HCT116 (cell line): Measurements from ENCODE around the gene STK39. TPM values are rescaled to one million over a fixed set of nuclear protein-coding genes. Genes with fewer than 3 reads are reported as not detected.

Source experiments
- ATAC-seq: fragments of 200-7000 bp; cut with Tn5 transposase; 2 replicates; pipeline ENCODE4 v1.9.1; 2020; ENCODE audit warnings: mild to moderate bottlenecking, moderate library complexity
- BruUV-seq: library from RNA; stranded (reverse); fragments of 400-500 nt; replicated peaks from 2 replicates; lab custom pipeline; 2021; lab: Mats Ljungman, UMichigan
- CTCF ChIA-PET: fragments of 300-600 bp; sonication (Branson Sonifier 250); formaldehyde crosslinking; loops from one replicate; lab custom pipeline; 2021; ENCODE audit warnings: antibody characterized with exemption; lab: Charles Lee
- POLR2A ChIA-PET: fragments of 300-600, 350-600 bp; sonication (Branson Sonifier 250); formaldehyde crosslinking; loops from one replicate; lab custom pipeline; 2021; ENCODE audit warnings: antibody characterized with exemption; lab: Charles Lee
- RAD21 ChIA-PET, 2 experiments: fragments of 300-600 bp; sonication (Branson Sonifier 250); formaldehyde crosslinking; loops; one replicate each; lab custom pipeline; 2023; ENCODE audit warnings: low total read pairs in 2 of 2; ENCODE audit not compliant: uncharacterized antibody in 2 of 2, unreplicated experiment in 2 of 2, low non-redundant PET in 1 of 2; lab: Charles Lee
- DNase-seq: peaks from one replicate; pipeline ENCODE4 v3.0.0-alpha.2; 2010; ENCODE audit warnings: low read depth, low spot score
- H2AFZ ChIP-seq: fragments of 200-600 bp; shearing (Covaris generic), sonication (generic); 2 replicates; pipeline ENCODE4 v1.6.1; 2017; ENCODE audit warnings: low read depth, mixed run types, mixed read lengths, antibody characterized with exemption, low read length; ENCODE audit not compliant: poor library complexity, severe bottlenecking
- H3K27ac ChIP-seq: 2 replicates; pipeline ENCODE4 v1.5.1; 2012; ENCODE audit warnings: low read depth, low read length
- H3K27me3 ChIP-seq: fragments of 200-600 bp; sonication (generic); 2 replicates; pipeline ENCODE4 v1.6.1; 2016; ENCODE audit warnings: mixed run types, low read length, mixed read lengths; ENCODE audit not compliant: insufficient read depth
- H3K36me3 ChIP-seq, 2 experiments: fragments of 200-500 bp in 1 of 2; fragments of 200-600 bp in 1 of 2; sonication (Bioruptor generic) in 1 of 2; sonication (generic) in 1 of 2; 2 replicates each; pipeline versions ENCODE4 v1.5.1 to v1.6.1; 2014 to 2016; ENCODE audit warnings: low read length in 2 of 2, inconsistent platforms in 1 of 2, mixed read lengths in 1 of 2, mixed run types in 1 of 2; ENCODE audit not compliant: insufficient read depth in 2 of 2, control insufficient read depth in 1 of 2
- H3K4me1 ChIP-seq, 2 experiments: fragments of 200-600 bp in 1 of 2; sonication (generic) in 1 of 2; 2 replicates each; pipeline versions ENCODE4 v1.5.1 to v1.6.1; 2012 to 2017; ENCODE audit warnings: low read length in 2 of 2, inconsistent platforms in 1 of 2, mild to moderate bottlenecking in 1 of 2, mixed read lengths in 1 of 2, mixed run types in 1 of 2, moderate library complexity in 1 of 2; ENCODE audit not compliant: insufficient read depth in 2 of 2, control insufficient read depth in 1 of 2
- H3K4me2 ChIP-seq: fragments of 200-600 bp; sonication (generic); 2 replicates; pipeline ENCODE4 v1.6.1; 2017; ENCODE audit warnings: mixed run types, low read length, mixed read lengths
- H3K4me3 ChIP-seq, 2 experiments: fragments of 200-600 bp in 1 of 2; sonication (generic) in 1 of 2; replicated peaks in 1 of 2; 2 replicates each; pipeline ENCODE4 v1.5.1; 2011 to 2016; ENCODE audit warnings: low read length in 2 of 2, control low read depth in 1 of 2, low read depth in 1 of 2, mild to moderate bottlenecking in 1 of 2, mixed read lengths in 1 of 2, mixed run types in 1 of 2
- H3K79me2 ChIP-seq: fragments of 200-600 bp; sonication (generic); 2 replicates; pipeline ENCODE4 v1.6.1; 2017; ENCODE audit warnings: mild to moderate bottlenecking, mixed run types, low read length, moderate library complexity, mixed read lengths; ENCODE audit not compliant: insufficient read depth
- H3K9ac ChIP-seq: fragments of 200-600 bp; sonication (generic); 2 replicates; pipeline ENCODE4 v1.6.1; 2016; ENCODE audit warnings: low read length, mixed read lengths
- H3K9me2 ChIP-seq: fragments of 200-600 bp; sonication (generic), shearing (Covaris generic); 2 replicates; pipeline ENCODE4 v1.6.1; 2017; ENCODE audit warnings: mixed run types, mild to moderate bottlenecking, moderate library complexity; ENCODE audit not compliant: insufficient read depth
- H3K9me3 ChIP-seq, 2 experiments: fragments of 200-500 bp in 1 of 2; fragments of 200-600 bp in 1 of 2; sonication (Bioruptor generic) in 1 of 2; sonication (generic) in 1 of 2; 2 replicates each; pipeline ENCODE4 v1.6.1; 2014 to 2017; ENCODE audit warnings: low read length in 2 of 2, mixed read lengths in 2 of 2, inconsistent platforms in 1 of 2, low read depth in 1 of 2, mild to moderate bottlenecking in 1 of 2, mixed run types in 1 of 2, moderate library complexity in 1 of 2; ENCODE audit not compliant: control insufficient read depth in 1 of 2, insufficient read depth in 1 of 2
- H4K20me1 ChIP-seq: fragments of 200-600 bp; sonication (generic), shearing (Covaris generic); 2 replicates; pipeline ENCODE4 v1.6.1; 2017; ENCODE audit warnings: mixed run types, mild to moderate bottlenecking, moderate library complexity; ENCODE audit not compliant: insufficient read depth
- CBX3 ChIP-seq: IDR thresholded peaks from 2 replicates; pipeline ENCODE4 v1.6.1; 2012; ENCODE audit warnings: low read depth
- ELF1 ChIP-seq: IDR thresholded peaks from 2 replicates; pipeline ENCODE4 v1.6.1; 2012; ENCODE audit warnings: low read depth, borderline replicate concordance
- EZH2 ChIP-seq: fragments of 200-600 bp; sonication (generic); IDR thresholded peaks from 2 replicates; pipeline ENCODE4 v1.6.1; 2017; ENCODE audit warnings: antibody characterized with exemption, mixed run types
- POLR2A ChIP-seq: IDR thresholded peaks from 2 replicates; pipeline ENCODE4 v1.7.0; 2011; ENCODE audit warnings: borderline replicate concordance; ENCODE audit not compliant: insufficient read depth, insufficient read length; ENCODE audit errors: extremely low read depth
- POLR2AphosphoS5 ChIP-seq: IDR thresholded peaks from 2 replicates; pipeline ENCODE4 v1.6.1; 2011; ENCODE audit warnings: mild to moderate bottlenecking, low read depth, low read length, moderate library complexity
- SIN3A ChIP-seq: IDR thresholded peaks from 2 replicates; pipeline ENCODE4 v1.6.1; 2012; ENCODE audit warnings: low read depth
- SP1 ChIP-seq: IDR thresholded peaks from 2 replicates; pipeline ENCODE4 v1.6.1; 2012; ENCODE audit warnings: low read depth
- SRF ChIP-seq: IDR thresholded peaks from 2 replicates; pipeline ENCODE4 v1.6.1; 2012; ENCODE audit warnings: low read depth
- TCF7L2 ChIP-seq: IDR thresholded peaks from 2 replicates; pipeline ENCODE4 v1.7.0; 2011; ENCODE audit warnings: borderline replicate concordance, inconsistent platforms; ENCODE audit not compliant: insufficient read depth, insufficient read length; ENCODE audit errors: extremely low read depth
- YY1 ChIP-seq: IDR thresholded peaks from 2 replicates; pipeline ENCODE4 v1.6.1; 2011; ENCODE audit warnings: low read length, low read depth, moderate library complexity, mild to moderate bottlenecking; ENCODE audit not compliant: insufficient replicate concordance; ENCODE audit errors: extremely low read depth
- ZFX ChIP-seq: fragments of 450-650 bp; IDR thresholded peaks from 2 replicates; pipeline ENCODE4 v1.6.1; 2017
- intact Hi-C: fragments of 100-400 bp; cut with micrococcal nuclease; formaldehyde crosslinking; loops from 2 replicates; pipeline ENCODE4 v1.10.0; 2022
- total RNA-seq: library from RNA; stranded (reverse); gene quantifications from one replicate; pipeline ENCODE4 v1.2.1, GENCODE V29; 2021; ENCODE audit not compliant: unreplicated experiment
- TF ChIP-seq, protein P1 (sequence below): IDR thresholded peaks from 2 replicates; pipeline ENCODE4 v1.6.1; 2012
- TF ChIP-seq, protein P2 (sequence below), 3 experiments: fragments of 200-600 bp in 1 of 3; sonication (generic) in 1 of 3; IDR thresholded peaks in 2 of 3; conservative IDR thresholded peaks in 1 of 3; 2 replicates each; pipeline ENCODE4 v1.5.1; 2012 to 2017; ENCODE audit warnings: low read depth in 2 of 3, low read length in 2 of 3, antibody characterized with exemption in 1 of 3, borderline replicate concordance in 1 of 3, control low read depth in 1 of 3, mild to moderate bottlenecking in 1 of 3, mixed read lengths in 1 of 3, mixed run types in 1 of 3, moderate library complexity in 1 of 3; ENCODE audit not compliant: insufficient read depth in 1 of 3

The STK39 gene
- total RNA-seq, 1 experiment from 2014 or later = 118 TPM

DNA sequence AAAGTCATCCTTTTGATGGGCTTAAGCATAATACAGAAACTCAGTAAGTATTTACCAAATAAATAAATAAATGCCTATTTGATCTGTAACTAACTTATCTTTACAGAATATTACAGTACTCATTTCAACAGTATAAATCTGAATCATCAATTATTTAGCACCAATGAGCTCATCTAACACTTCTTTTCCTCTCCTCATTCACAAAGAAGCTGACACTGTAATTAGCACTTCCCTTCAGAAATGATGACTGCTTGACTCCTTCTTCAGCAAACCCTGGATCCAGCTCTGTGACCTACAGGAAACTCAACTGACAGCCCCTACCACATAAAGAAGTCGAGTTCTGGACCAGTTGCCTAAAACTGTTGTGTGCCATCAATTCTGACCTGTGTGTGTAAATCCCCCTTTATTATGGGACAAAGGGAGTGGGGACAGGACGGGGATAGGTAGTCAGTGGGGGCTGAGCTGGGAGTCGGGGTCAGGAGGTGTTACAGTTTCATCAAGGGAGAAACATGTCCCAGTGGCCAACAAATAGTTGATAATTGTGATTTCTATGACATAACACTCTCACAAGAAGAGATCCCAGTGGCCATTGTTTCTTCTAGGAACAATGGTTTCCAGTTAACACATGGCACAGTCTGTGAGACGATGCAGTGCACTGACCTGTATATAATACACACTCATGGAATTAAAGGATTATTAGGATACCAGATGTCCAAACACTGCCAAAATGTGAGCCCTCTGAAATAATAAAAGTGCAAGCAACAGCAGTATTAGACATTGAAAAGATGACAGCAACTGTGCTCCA is 68.7 kb downstream of the STK39 start:
- H3K27ac ChIP-seq = no peak overlapping the region
- H4K20me1 ChIP-seq = no peaks in the 10 kb centered on the region
- ChIA-PET CTCF (no interaction called here), POLR2A (no interaction called here), RAD21 (no interaction called here)
- H3K4me1 ChIP-seq = peaks cover 32 to 62% of the 10 kb centered on the region in 2 experiments
- ATAC-seq (no peak), DNase-seq (no peak)
- no peaks in the 10 kb centered on the region for H3K27me3 ChIP-seq
- peaks cover 0 to 3% of the 10 kb centered on the region in 2 experiments; a peak in 1 of 4 replicates for H3K36me3 ChIP-seq
- no peak overlapping the region for H3K4me3 ChIP-seq
- no peak overlapping the region for H3K9ac ChIP-seq
- no peaks in the 10 kb centered on the region for H3K9me2 ChIP-seq
- H3K9me3 ChIP-seq = no peaks in the 10 kb centered on the region
- intact Hi-C loops = no loop called here
- H2AFZ ChIP-seq = no peak overlapping the region
- peaks cover 99% of the 10 kb centered on the region for H3K79me2 ChIP-seq
- H3K4me2 ChIP-seq = no peak overlapping the region
- no peak for TF ChIP-seq POLR2A
- no peak for TF ChIP-seq ELF1
- TF ChIP-seq SRF = no peak
- TF ChIP-seq POLR2AphosphoS5 = no peak
- TF ChIP-seq SIN3A = no peak
- no peak for TF ChIP-seq EZH2
- no peak for TF ChIP-seq YY1
- TF ChIP-seq, protein P1, sequence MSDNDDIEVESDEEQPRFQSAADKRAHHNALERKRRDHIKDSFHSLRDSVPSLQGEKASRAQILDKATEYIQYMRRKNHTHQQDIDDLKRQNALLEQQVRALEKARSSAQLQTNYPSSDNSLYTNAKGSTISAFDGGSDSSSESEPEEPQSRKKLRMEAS = no peak
- TF ChIP-seq SP1 = no peak
- TF ChIP-seq, protein P2, sequence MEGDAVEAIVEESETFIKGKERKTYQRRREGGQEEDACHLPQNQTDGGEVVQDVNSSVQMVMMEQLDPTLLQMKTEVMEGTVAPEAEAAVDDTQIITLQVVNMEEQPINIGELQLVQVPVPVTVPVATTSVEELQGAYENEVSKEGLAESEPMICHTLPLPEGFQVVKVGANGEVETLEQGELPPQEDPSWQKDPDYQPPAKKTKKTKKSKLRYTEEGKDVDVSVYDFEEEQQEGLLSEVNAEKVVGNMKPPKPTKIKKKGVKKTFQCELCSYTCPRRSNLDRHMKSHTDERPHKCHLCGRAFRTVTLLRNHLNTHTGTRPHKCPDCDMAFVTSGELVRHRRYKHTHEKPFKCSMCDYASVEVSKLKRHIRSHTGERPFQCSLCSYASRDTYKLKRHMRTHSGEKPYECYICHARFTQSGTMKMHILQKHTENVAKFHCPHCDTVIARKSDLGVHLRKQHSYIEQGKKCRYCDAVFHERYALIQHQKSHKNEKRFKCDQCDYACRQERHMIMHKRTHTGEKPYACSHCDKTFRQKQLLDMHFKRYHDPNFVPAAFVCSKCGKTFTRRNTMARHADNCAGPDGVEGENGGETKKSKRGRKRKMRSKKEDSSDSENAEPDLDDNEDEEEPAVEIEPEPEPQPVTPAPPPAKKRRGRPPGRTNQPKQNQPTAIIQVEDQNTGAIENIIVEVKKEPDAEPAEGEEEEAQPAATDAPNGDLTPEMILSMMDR (IDR thresholded peaks at IDR 0.05 in 2 of 3, conservative IDR thresholded peaks at IDR 0.05 in 1 of 3; ENCODE audit: borderline replicate concordance in 1 of 3, insufficient read depth in 1 of 3, low read depth in 2 of 3, low read length in 2 of 3) = no peak
- TF ChIP-seq ZFX = no peak
- TF ChIP-seq CBX3 = no peak
- no peak for TF ChIP-seq TCF7L2
- no TSS peak for BruUV-seq
